ENCODE data around the gene OR2V2. TPM values are rescaled to one million over a fixed set of nuclear protein-coding genes. Genes with fewer than 3 reads are reported as not detected.

Gene OR2V2
- total and polyA plus RNA-seq, 4 donors: not detected

- Histone ChIP-seq H3K9me3 (ENCODE audit: control insufficient read depth in 4 of 4, insufficient read depth in 3 of 4, low read length in 3 of 4) (no peaks in the 10 kb centered on the region), H3K36me3 (ENCODE audit: control insufficient read depth in 4 of 4, insufficient read depth in 4 of 4, low read length in 4 of 4) (no peaks in the 10 kb centered on the region), H3K4me3 (no peak overlapping the region), H3K27me3 (ENCODE audit: control insufficient read depth in 3 of 3, insufficient read depth in 3 of 3, low read length in 2 of 3) (peaks cover 0 to 5% (median 2%) of the 10 kb centered on the region in 3 donors), H3K9ac (ENCODE audit: insufficient read depth in 1 of 2, low read length in 2 of 2) (no peak overlapping the region), H3K4me1 (ENCODE audit: control insufficient read depth in 5 of 5, insufficient read depth in 5 of 5, low read length in 5 of 5) (peaks cover 0 to 7% (median 0%) of the 10 kb centered on the region in 5 donors), H3K27ac (ENCODE audit: low read depth in 1 of 2, low read length in 1 of 2) (no peak overlapping the region)
- 92% methylated on average over 13 of the region's 13 CpGs for WGBS, 2 donors
- TF ChIP-seq CTCF (IDR thresholded peaks at IDR 0.05; ENCODE audit: control extremely low read depth, extremely low read depth): no peak
- ATAC-seq (ENCODE audit: insufficient read depth, low FRiP score) (no peak), DNase-seq (no peak)
These were observed 38.2 kb downstream of the OR2V2 start for GRCh38 chr5:181185560-181185959.

- no peaks in the 10 kb centered on the region for H3K9me3 ChIP-seq (ENCODE audit: control insufficient read depth in 4 of 4, insufficient read depth in 3 of 4, low read length in 3 of 4)
- no peak overlapping the region for H3K9ac ChIP-seq (ENCODE audit: insufficient read depth in 1 of 2, low read length in 2 of 2)
- no peak for TF ChIP-seq CTCF (IDR thresholded peaks at IDR 0.05; ENCODE audit: control extremely low read depth, extremely low read depth)
- H3K4me1 ChIP-seq (ENCODE audit: control insufficient read depth in 5 of 5, insufficient read depth in 5 of 5, low read length in 5 of 5): peaks cover 0 to 12% (median 0%) of the 10 kb centered on the region in 5 donors
- H3K36me3 ChIP-seq (ENCODE audit: control insufficient read depth in 4 of 4, insufficient read depth in 4 of 4, low read length in 4 of 4): no peaks in the 10 kb centered on the region
- no peak overlapping the region for H3K4me3 ChIP-seq
- no peak overlapping the region for H3K27ac ChIP-seq (ENCODE audit: low read depth in 1 of 2, low read length in 1 of 2)
- WGBS, 2 donors: 92 to 93% methylated on average over 6 of the region's 6 CpGs
- DNase-seq (no peak), ATAC-seq (ENCODE audit: insufficient read depth, low FRiP score) (no peak)
- peaks cover 0 to 3% (median 2%) of the 10 kb centered on the region in 3 donors for H3K27me3 ChIP-seq (ENCODE audit: control insufficient read depth in 3 of 3, insufficient read depth in 3 of 3, low read length in 2 of 3)
These were observed 38.6 kb downstream of the OR2V2 start for GRCh38 chr5:181186022-181186421.

GRCh38 chr5:181186986-181187499 lies 39.7 kb downstream of the OR2V2 start:
- no peak for TF ChIP-seq CTCF (IDR thresholded peaks at IDR 0.05; ENCODE audit: control extremely low read depth, extremely low read depth)
- Histone ChIP-seq H3K9me3 (ENCODE audit: control insufficient read depth in 4 of 4, insufficient read depth in 3 of 4, low read length in 3 of 4) (no peaks in the 10 kb centered on the region), H3K4me1 (ENCODE audit: control insufficient read depth in 5 of 5, insufficient read depth in 5 of 5, low read length in 5 of 5) (peaks cover 0 to 12% (median 0%) of the 10 kb centered on the region in 5 donors), H3K27ac (ENCODE audit: low read depth in 1 of 2, low read length in 1 of 2) (no peak overlapping the region), H3K4me3 (no peak overlapping the region), H3K36me3 (ENCODE audit: control insufficient read depth in 4 of 4, insufficient read depth in 4 of 4, low read length in 4 of 4) (no peaks in the 10 kb centered on the region), H3K9ac (ENCODE audit: insufficient read depth in 1 of 2, low read length in 2 of 2) (no peak overlapping the region), H3K27me3 (ENCODE audit: control insufficient read depth in 3 of 3, insufficient read depth in 3 of 3, low read length in 2 of 3) (no peaks in the 10 kb centered on the region)
- no peak for DNase-seq
- 37 to 49% methylated on average over 8 of the region's 8 CpGs for WGBS, 2 donors
- no peak for ATAC-seq (ENCODE audit: insufficient read depth, low FRiP score)

All from lung (tissue), 12 donors.